Measurements from ENCODE around the gene ARMH3. TPM values are rescaled to one million over a fixed set of nuclear protein-coding genes. Genes with fewer than 3 reads are reported as not detected.

The ARMH3 gene
- total RNA-seq, 4 donors from 2014 or later = 12.9 to 19.3 (median 16.2) TPM

DNA sequence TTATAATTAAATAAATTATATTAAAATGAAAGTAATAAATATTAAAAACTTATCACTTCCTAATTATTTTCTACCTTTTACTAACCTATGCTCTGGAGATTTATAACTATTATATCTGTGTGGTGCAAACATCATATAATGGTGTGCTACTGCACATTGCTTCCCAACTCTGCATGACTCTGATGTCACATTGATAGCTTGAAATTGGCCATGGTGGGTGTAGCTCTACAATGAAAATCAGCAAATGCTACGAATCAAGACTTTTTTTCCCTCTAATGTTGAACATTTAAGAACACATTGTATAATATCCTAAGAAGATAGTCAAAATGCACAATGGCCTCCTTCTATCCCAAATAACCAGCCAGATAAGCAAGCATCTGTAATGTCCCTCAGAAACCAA lies 99.1 kb downstream of the ARMH3 start:
- peaks cover 12 to 50% (median 36%) of the 10 kb centered on the region in 4 donors for H3K36me3 ChIP-seq
- 100% methylated on average over 1 of the region's 1 CpG for WGBS

DNA sequence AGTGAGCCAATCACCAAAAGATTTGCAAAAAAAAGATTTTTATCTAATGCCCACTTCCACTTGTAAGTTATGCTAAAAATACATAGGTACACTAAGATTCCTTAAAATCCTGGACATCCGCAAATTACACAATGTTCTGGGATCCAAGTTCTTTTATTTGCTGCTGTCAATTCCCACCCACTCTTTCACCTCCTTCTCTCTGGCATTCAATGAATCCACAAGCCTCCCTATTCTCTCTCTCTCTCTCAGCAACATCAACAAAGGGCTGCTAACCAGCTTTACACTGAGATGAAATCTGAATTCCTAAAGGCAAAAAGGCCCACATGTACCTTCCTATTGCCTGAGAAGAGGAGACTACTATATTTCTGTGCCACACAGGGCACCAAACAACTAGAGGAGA lies 99.9 kb downstream of the ARMH3 start:
- no peaks in the 10 kb centered on the region for H3K27me3 ChIP-seq
- 89% methylated on average over 1 of the region's 1 CpG for WGBS
- no peaks in the 10 kb centered on the region for H3K9me3 ChIP-seq
- peaks cover 2 to 5% (median 3%) of the 10 kb centered on the region in 4 donors for H3K4me1 ChIP-seq
- H3K4me3 ChIP-seq = no peak overlapping the region
- H3K27ac ChIP-seq (replicated peaks in 1 of 4) = no peak overlapping the region
- peaks cover 12 to 57% (median 40%) of the 10 kb centered on the region in 4 donors for H3K36me3 ChIP-seq
- no peak for DNase-seq (ENCODE audit: extremely low spot score)
- TF ChIP-seq EP300 (IDR thresholded peaks at IDR 0.05) (no peak), POLR2A (IDR thresholded peaks at IDR 0.05; ENCODE audit: low read depth) (no peak), POLR2AphosphoS5 (IDR thresholded peaks at IDR 0.05) (no peak)
- TF ChIP-seq, protein P1, sequence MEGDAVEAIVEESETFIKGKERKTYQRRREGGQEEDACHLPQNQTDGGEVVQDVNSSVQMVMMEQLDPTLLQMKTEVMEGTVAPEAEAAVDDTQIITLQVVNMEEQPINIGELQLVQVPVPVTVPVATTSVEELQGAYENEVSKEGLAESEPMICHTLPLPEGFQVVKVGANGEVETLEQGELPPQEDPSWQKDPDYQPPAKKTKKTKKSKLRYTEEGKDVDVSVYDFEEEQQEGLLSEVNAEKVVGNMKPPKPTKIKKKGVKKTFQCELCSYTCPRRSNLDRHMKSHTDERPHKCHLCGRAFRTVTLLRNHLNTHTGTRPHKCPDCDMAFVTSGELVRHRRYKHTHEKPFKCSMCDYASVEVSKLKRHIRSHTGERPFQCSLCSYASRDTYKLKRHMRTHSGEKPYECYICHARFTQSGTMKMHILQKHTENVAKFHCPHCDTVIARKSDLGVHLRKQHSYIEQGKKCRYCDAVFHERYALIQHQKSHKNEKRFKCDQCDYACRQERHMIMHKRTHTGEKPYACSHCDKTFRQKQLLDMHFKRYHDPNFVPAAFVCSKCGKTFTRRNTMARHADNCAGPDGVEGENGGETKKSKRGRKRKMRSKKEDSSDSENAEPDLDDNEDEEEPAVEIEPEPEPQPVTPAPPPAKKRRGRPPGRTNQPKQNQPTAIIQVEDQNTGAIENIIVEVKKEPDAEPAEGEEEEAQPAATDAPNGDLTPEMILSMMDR (IDR thresholded peaks at IDR 0.05) = no peak
- intact Hi-C loops (cut with DNase I) = no loop called here

More for the DNA sequence above, 99.1 kb downstream of the ARMH3 start:
- TF ChIP-seq EP300 (IDR thresholded peaks at IDR 0.05) = no peak
- TF ChIP-seq POLR2AphosphoS5 (IDR thresholded peaks at IDR 0.05) = no peak
- intact Hi-C loops (cut with DNase I) = no loop called here
- no peak overlapping the region for H3K4me3 ChIP-seq
- no peak for DNase-seq (ENCODE audit: extremely low spot score)
- no peaks in the 10 kb centered on the region for H3K9me3 ChIP-seq
- H3K27me3 ChIP-seq = no peaks in the 10 kb centered on the region
- no peak overlapping the region for H3K27ac ChIP-seq (replicated peaks in 1 of 4)
- peaks cover 6 to 13% (median 10%) of the 10 kb centered on the region in 4 donors for H3K4me1 ChIP-seq

DNA sequence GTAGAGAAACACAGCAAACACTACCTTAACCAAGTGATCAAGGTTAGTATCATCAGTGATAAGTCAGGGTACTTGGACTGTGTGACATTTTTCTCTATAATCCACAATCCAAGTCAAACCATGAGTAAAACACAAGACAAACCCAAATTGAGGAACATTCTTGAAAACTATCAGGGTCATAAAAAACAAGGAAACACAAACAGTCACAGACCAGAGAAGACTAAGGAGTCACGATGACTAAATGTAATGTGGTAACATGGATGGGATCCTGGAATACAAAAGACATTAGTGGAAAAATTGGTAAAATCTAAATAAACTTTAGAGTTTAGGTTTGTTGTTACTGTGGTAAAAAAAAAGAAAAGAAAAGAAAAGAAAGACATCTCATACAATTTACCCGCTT lies 103.8 kb downstream of the ARMH3 start:
- Histone ChIP-seq H3K27me3 (no peaks in the 10 kb centered on the region), H3K36me3 (peaks cover 12 to 61% (median 49%) of the 10 kb centered on the region in 4 donors), H3K9me3 (peaks cover 0 to 11% (median 4%) of the 10 kb centered on the region in 4 donors), H3K4me1 (no peaks in the 10 kb centered on the region), H3K27ac (replicated peaks in 1 of 4) (no peak overlapping the region), H3K4me3 (no peak overlapping the region)
- 94% methylated on average over 2 of the region's 2 CpGs for WGBS
- no peak for DNase-seq (ENCODE audit: extremely low spot score)
- TF ChIP-seq POLR2A (IDR thresholded peaks at IDR 0.05; ENCODE audit: low read depth) (no peak), EP300 (IDR thresholded peaks at IDR 0.05) (no peak), POLR2AphosphoS5 (IDR thresholded peaks at IDR 0.05) (no peak)
- TF ChIP-seq, protein P1 (IDR thresholded peaks at IDR 0.05) = no peak
- intact Hi-C loops (cut with DNase I) = no loop called here

DNA sequence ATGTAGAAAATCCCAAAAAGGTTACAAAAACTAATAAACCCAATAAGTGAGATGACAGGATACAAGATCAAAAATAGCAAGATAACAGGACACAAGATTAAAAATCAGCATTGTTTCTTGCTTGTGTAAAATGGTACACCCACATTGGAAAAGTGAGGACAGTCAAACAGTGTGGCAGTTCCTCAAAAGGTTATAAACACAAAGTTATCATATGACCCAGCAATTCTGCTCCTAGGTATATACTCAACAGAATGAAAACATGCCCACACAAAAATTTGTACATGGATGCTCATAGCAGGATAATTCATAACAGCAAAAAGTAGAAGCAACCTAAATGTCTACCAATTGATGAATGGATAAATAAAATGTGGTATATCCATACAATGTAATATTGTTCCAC lies 105.8 kb downstream of the ARMH3 start:
- peaks cover 0 to 11% (median 4%) of the 10 kb centered on the region in 4 donors for H3K9me3 ChIP-seq
- no peaks in the 10 kb centered on the region for H3K4me1 ChIP-seq
- no peak overlapping the region for H3K27ac ChIP-seq (replicated peaks in 1 of 4)
- H3K4me3 ChIP-seq = no peak overlapping the region
- H3K27me3 ChIP-seq = no peaks in the 10 kb centered on the region
- TF ChIP-seq, protein P1 (IDR thresholded peaks at IDR 0.05) = no peak
- intact Hi-C loops (cut with DNase I) = no loop called here
- no peak for DNase-seq (ENCODE audit: extremely low spot score)
- H3K36me3 ChIP-seq = peaks cover 6 to 47% (median 35%) of the 10 kb centered on the region in 4 donors

DNA sequence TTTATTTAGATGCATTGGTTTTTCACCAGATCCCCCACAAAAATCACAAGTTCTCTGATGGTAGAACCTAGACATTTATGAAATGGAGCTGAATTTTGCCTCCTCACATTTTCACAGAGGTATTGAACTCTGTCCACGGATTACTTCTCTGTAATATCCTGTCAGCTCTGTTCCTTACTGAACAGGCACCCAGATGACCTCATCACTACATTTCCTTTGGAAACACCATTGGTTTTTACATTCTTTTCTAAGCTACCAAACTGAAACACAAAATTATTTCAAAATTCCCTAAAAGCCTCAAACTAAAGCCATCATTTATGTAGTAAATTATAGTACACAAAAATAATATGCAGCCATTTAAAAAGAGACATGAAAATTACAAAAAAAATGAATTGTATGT lies 114.1 kb downstream of the ARMH3 start:
- no peak overlapping the region for H3K4me3 ChIP-seq
- H3K36me3 ChIP-seq = peaks cover 0 to 2% (median 0%) of the 10 kb centered on the region in 4 donors
- WGBS = 29% methylated on average over 1 of the region's 1 CpG
- H3K9me3 ChIP-seq = no peaks in the 10 kb centered on the region
- intact Hi-C loops (cut with DNase I) = no loop called here
- TF ChIP-seq, protein P1 (IDR thresholded peaks at IDR 0.05) = no peak
- no peak for TF ChIP-seq POLR2AphosphoS5 (IDR thresholded peaks at IDR 0.05)
- H3K27ac ChIP-seq (replicated peaks in 1 of 4) = no peak overlapping the region
- peaks cover 33 to 61% (median 55%) of the 10 kb centered on the region in 4 donors for H3K4me1 ChIP-seq
- DNase-seq (ENCODE audit: extremely low spot score) = no peak
- no peaks in the 10 kb centered on the region for H3K27me3 ChIP-seq

Measured in esophagus muscularis mucosa (tissue), 4 donors.